Esophagus (tissue), 2 donors: Measurements from ENCODE around the gene CARD19. TPM values are rescaled to one million over a fixed set of nuclear protein-coding genes. Genes with fewer than 3 reads are reported as not detected.

ENCODE experiments used
- H3K27ac ChIP-seq, 2 donors: one replicate each; pipeline ENCODE4 v1.5.1; 2013; ENCODE audit warnings: low read depth in 2 of 2, mild to moderate bottlenecking in 2 of 2, inconsistent platforms in 1 of 2, low read length in 1 of 2, moderate library complexity in 1 of 2
- H3K27me3 ChIP-seq, 2 donors: one replicate each; pipeline ENCODE4 v1.6.1; 2013; ENCODE audit warnings: low read length in 2 of 2, control low read depth in 1 of 2, mild to moderate bottlenecking in 1 of 2; ENCODE audit not compliant: insufficient read depth in 2 of 2, control insufficient read depth in 1 of 2
- H3K36me3 ChIP-seq, 2 donors: one replicate each; pipeline ENCODE4 v1.6.1; 2013; ENCODE audit warnings: low read length in 1 of 2; ENCODE audit not compliant: control insufficient read depth in 2 of 2, insufficient read depth in 2 of 2
- H3K4me1 ChIP-seq, 2 donors: one replicate each; pipeline ENCODE4 v1.6.1; 2013; ENCODE audit warnings: low read length in 1 of 2; ENCODE audit not compliant: control insufficient read depth in 2 of 2, insufficient read depth in 2 of 2
- H3K4me3 ChIP-seq, 2 donors: one replicate each; pipeline ENCODE4 v1.5.1; 2013; ENCODE audit warnings: low read length in 2 of 2, mild to moderate bottlenecking in 2 of 2, low read depth in 1 of 2, moderate library complexity in 1 of 2
- H3K9me3 ChIP-seq, 2 donors: one replicate each; pipeline ENCODE4 v1.6.1; 2013; ENCODE audit warnings: mild to moderate bottlenecking in 2 of 2, low read depth in 1 of 2, low read length in 1 of 2, moderate library complexity in 1 of 2; ENCODE audit not compliant: control insufficient read depth in 2 of 2, insufficient read depth in 1 of 2
- WGBS, 2 donors: extraction: QIAGEN DNeasy Blood & Tissue Kit; methylation state at CpG; one replicate each; pipeline ENCODE4 v1.1.7; 2013; 5-methylcytosine and 5-hydroxymethylcytosine counted together
- polyA plus RNA-seq, 2 donors: library from polyadenylated mRNA; stranded (reverse); fragments of 200-250 nt; gene quantifications; one replicate each; pipeline ENCODE4 v1.2.3, GENCODE V29; 2013
- donor health status: healthy with polysubstance abuse.
- donor health status: Bipolar disorder and iron deficiency.

The CARD19 gene
- polyA plus RNA-seq, 2 donors: 19.6 to 30.7 TPM

GRCh38 chr9:93118863-93119702 lies 23.1 kb downstream of the CARD19 start:
- Histone ChIP-seq H3K27me3 (no peaks in the 10 kb centered on the region), H3K4me1 (peaks cover 5 to 10% of the 10 kb centered on the region in 2 donors), H3K4me3 (no peak overlapping the region), H3K27ac (peak overlapping the region in 1 of 2 donors; percentile 61), H3K36me3 (peaks cover 0 to 14% of the 10 kb centered on the region in 2 donors), H3K9me3 (no peaks in the 10 kb centered on the region)
- whole genome bisulfite sequencing, 2 donors: 86 to 87% methylated on average over 12 of the region's 12 CpGs

- H3K27me3 ChIP-seq: no peaks in the 10 kb centered on the region
- no peak overlapping the region for H3K4me3 ChIP-seq
- H3K27ac ChIP-seq: peak overlapping the region in 1 of 2 donors; percentile 61
- H3K9me3 ChIP-seq: no peaks in the 10 kb centered on the region
- peaks cover 5 to 10% of the 10 kb centered on the region in 2 donors for H3K4me1 ChIP-seq
- 62 to 77% methylated on average over 5 of the region's 5 CpGs for WGBS, 2 donors
- H3K36me3 ChIP-seq: peaks cover 2 to 10% of the 10 kb centered on the region in 2 donors
Observed at GRCh38 chr9:93119703-93119952, 23.6 kb downstream of the CARD19 start.

GRCh38 chr9:93119953-93120845 lies 24.2 kb downstream of the CARD19 start:
- Histone ChIP-seq H3K4me3 (no peak overlapping the region), H3K36me3 (peaks cover 4 to 14% of the 10 kb centered on the region in 2 donors), H3K9me3 (no peaks in the 10 kb centered on the region), H3K27ac (peak overlapping the region in 1 of 2 donors; percentile 66), H3K27me3 (no peaks in the 10 kb centered on the region), H3K4me1 (peaks cover 5 to 10% of the 10 kb centered on the region in 2 donors)
- 48% methylated on average over 23 of the region's 23 CpGs for whole genome bisulfite sequencing, 2 donors

GRCh38 chr9:93120846-93121315 lies 24.9 kb downstream of the CARD19 start:
- Histone ChIP-seq H3K9me3 (no peaks in the 10 kb centered on the region), H3K4me1 (peaks cover 5 to 10% of the 10 kb centered on the region in 2 donors), H3K36me3 (peaks cover 4 to 14% of the 10 kb centered on the region in 2 donors), H3K27ac (peak overlapping the region in 1 of 2 donors; percentile 66), H3K27me3 (no peaks in the 10 kb centered on the region), H3K4me3 (no peak overlapping the region)
- 88 to 94% methylated on average over 11 of the region's 11 CpGs for WGBS, 2 donors

GRCh38 chr9:93121316-93122241 lies 25.6 kb downstream of the CARD19 start:
- no peaks in the 10 kb centered on the region for H3K9me3 ChIP-seq
- peaks cover 4 to 14% of the 10 kb centered on the region in 2 donors for H3K36me3 ChIP-seq
- WGBS, 2 donors: 83% methylated on average over 20 of the region's 20 CpGs
- no peak overlapping the region for H3K27ac ChIP-seq
- H3K4me3 ChIP-seq: no peak overlapping the region
- peaks cover 8 to 14% of the 10 kb centered on the region in 2 donors for H3K4me1 ChIP-seq
- H3K27me3 ChIP-seq: no peaks in the 10 kb centered on the region

- no peaks in the 10 kb centered on the region for H3K9me3 ChIP-seq
- H3K36me3 ChIP-seq: peaks cover 4 to 14% of the 10 kb centered on the region in 2 donors
- WGBS, 2 donors: 90 to 96% methylated on average over 14 of the region's 14 CpGs
- H3K27me3 ChIP-seq: no peaks in the 10 kb centered on the region
- no peak overlapping the region for H3K27ac ChIP-seq
- no peak overlapping the region for H3K4me3 ChIP-seq
- H3K4me1 ChIP-seq: peaks cover 17 to 22% of the 10 kb centered on the region in 2 donors
Observed at GRCh38 chr9:93122721-93123221, 26.8 kb downstream of the CARD19 start.

- no peak overlapping the region for H3K4me3 ChIP-seq
- no peaks in the 10 kb centered on the region for H3K9me3 ChIP-seq
- H3K27me3 ChIP-seq: no peaks in the 10 kb centered on the region
- H3K4me1 ChIP-seq: peaks cover 23 to 29% of the 10 kb centered on the region in 2 donors
- peaks cover 4 to 14% of the 10 kb centered on the region in 2 donors for H3K36me3 ChIP-seq
- 80 to 84% methylated on average over 14 of the region's 14 CpGs for WGBS, 2 donors
- no peak overlapping the region for H3K27ac ChIP-seq
Observed at GRCh38 chr9:93123561-93124283, 27.7 kb downstream of the CARD19 start.

- H3K9me3 ChIP-seq: no peaks in the 10 kb centered on the region
- H3K27me3 ChIP-seq: no peaks in the 10 kb centered on the region
- H3K4me1 ChIP-seq: peaks cover 28 to 35% of the 10 kb centered on the region in 2 donors
- no peak overlapping the region for H3K4me3 ChIP-seq
- peaks cover 4 to 14% of the 10 kb centered on the region in 2 donors for H3K36me3 ChIP-seq
- no peak overlapping the region for H3K27ac ChIP-seq
- WGBS, 2 donors: 89 to 90% methylated on average over 16 of the region's 16 CpGs
Observed at GRCh38 chr9:93124793-93125192, 28.8 kb downstream of the CARD19 start.
